GM15510 (cell line): ENCODE results near the gene OR5K2.

Experiments
- POLR2A ChIP-seq: IDR thresholded peaks from 3 replicates; pipeline ENCODE4 v1.6.1; 2011; ENCODE audit warnings: borderline replicate concordance; ENCODE audit not compliant: insufficient read length; ENCODE audit errors: extremely low read depth

OR5K2 gene

GRCh38 chr3:98532709-98533571 lies 35.5 kb downstream of the OR5K2 start:
- TF ChIP-seq POLR2A = peak; percentile 12

GRCh38 chr3:98534168-98534567 lies 36.7 kb downstream of the OR5K2 start:
- TF ChIP-seq POLR2A = peak; percentile 17

GRCh38 chr3:98534734-98535133 lies 37.3 kb downstream of the OR5K2 start:
- no peak for TF ChIP-seq POLR2A

GRCh38 chr3:98536456-98537017 lies 39.1 kb downstream of the OR5K2 start:
- TF ChIP-seq POLR2A = peak; percentile 51

GRCh38 chr3:98540346-98540745 lies 42.9 kb downstream of the OR5K2 start:
- no peak for TF ChIP-seq POLR2A

GRCh38 chr3:98541695-98542094 lies 44.2 kb downstream of the OR5K2 start:
- TF ChIP-seq POLR2A = no peak

GRCh38 chr3:98542623-98543022 lies 45.1 kb downstream of the OR5K2 start:
- no peak for TF ChIP-seq POLR2A

- no peak for TF ChIP-seq POLR2A
Observed at GRCh38 chr3:98545940-98546339, 48.5 kb downstream of the OR5K2 start.
